ENCODE measurements around the gene ELOA.
"Not testable (repeated sequence)": the region's sequence is repeated elsewhere in the genome, so short reads cannot be mapped to it uniquely, and the experiment has no call there.

Gene ELOA

GRCh38 chr1:23799255-23799569 lies 55.9 kb downstream of the ELOA start:
- no peak for DNase-seq (ENCODE audit: low read depth in 2 of 3, low spot score in 2 of 3)

- DNase-seq (ENCODE audit: low read depth in 2 of 3, low spot score in 2 of 3), result no peak
Observed at GRCh38 chr1:23799570-23800399, 56.5 kb downstream of the ELOA start.

GRCh38 chr1:23800400-23801337 lies 57.4 kb downstream of the ELOA start, which contains the start of gene GALE:
GALE (minus strand) TSS chr1:23800754; CDS start chr1:23799007, 1,747 bp downstream.
- peak; percentile 92 to 95 (median 93) for DNase-seq (ENCODE audit: low read depth in 2 of 3, low spot score in 2 of 3)

- DNase-seq (ENCODE audit: low read depth in 2 of 3, low spot score in 2 of 3), result no peak
Observed at GRCh38 chr1:23801338-23801748, 58.1 kb downstream of the ELOA start.

- no peak for DNase-seq (ENCODE audit: low read depth in 2 of 3, low spot score in 2 of 3)
Observed at GRCh38 chr1:23801876-23802275, 58.6 kb downstream of the ELOA start.

GRCh38 chr1:23802809-23803342 lies 59.6 kb downstream of the ELOA start:
- DNase-seq (ENCODE audit: low read depth in 2 of 3, low spot score in 2 of 3), result not testable (repeated sequence)

GRCh38 chr1:23803674-23804073 lies 60.4 kb downstream of the ELOA start:
- DNase-seq (ENCODE audit: low read depth in 2 of 3, low spot score in 2 of 3), result no peak

- DNase-seq (ENCODE audit: low read depth in 2 of 3, low spot score in 2 of 3), result no peak
Observed at GRCh38 chr1:23804183-23804835, 61.0 kb downstream of the ELOA start.

GRCh38 chr1:23805025-23805424 lies 61.8 kb downstream of the ELOA start:
- no peak for DNase-seq (ENCODE audit: low read depth in 2 of 3, low spot score in 2 of 3)

GRCh38 chr1:23806280-23806679 lies 63.0 kb downstream of the ELOA start:
- no peak for DNase-seq (ENCODE audit: low read depth in 2 of 3, low spot score in 2 of 3)

GRCh38 chr1:23807453-23807852 lies 64.2 kb downstream of the ELOA start:
- no peak for DNase-seq (ENCODE audit: low read depth in 2 of 3, low spot score in 2 of 3)

GRCh38 chr1:23809751-23810171 lies 66.5 kb downstream of the ELOA start:
- DNase-seq (ENCODE audit: low read depth in 2 of 3, low spot score in 2 of 3), result peak in 1 of 3 experiments; percentile 57

GRCh38 chr1:23810818-23811540 lies 67.7 kb downstream of the ELOA start:
- DNase-seq (ENCODE audit: low read depth in 2 of 3, low spot score in 2 of 3), result no peak
